HEK293 (cell line): ENCODE results near the gene PLEKHF1.
A peak's percentile ranks its signal among the peaks of the same experiment; 100 is the strongest.

Experiments
- BCL11B ChIP-seq: fragments of 450-650 bp; formaldehyde crosslinking; IDR thresholded peaks from 2 replicates; pipeline ENCODE4 v1.5.1; 2016; ENCODE audit warnings: low read depth, missing biosample characterization, missing genetic modification characterization
- GFI1B ChIP-seq: fragments of 450-650 bp; formaldehyde crosslinking; IDR thresholded peaks from 2 replicates; pipeline ENCODE4 v1.5.1; 2016; ENCODE audit warnings: missing biosample characterization, missing genetic modification characterization
- GLIS2 ChIP-seq: fragments of 450-650 bp; formaldehyde crosslinking; IDR thresholded peaks from 2 replicates; pipeline ENCODE4 v1.5.1; 2016; ENCODE audit warnings: missing biosample characterization, missing genetic modification characterization
- REPIN1 ChIP-seq: fragments of 450-650 bp; formaldehyde crosslinking; IDR thresholded peaks from 2 replicates; pipeline ENCODE4 v1.5.1; 2017; ENCODE audit warnings: missing biosample characterization, missing genetic modification characterization, low read depth
- SP2 ChIP-seq: fragments of 450-650 bp; formaldehyde crosslinking; IDR thresholded peaks from 2 replicates; pipeline ENCODE4 v1.5.1; 2016; ENCODE audit warnings: missing biosample characterization, missing genetic modification characterization
- YY2 ChIP-seq: fragments of 450-650 bp; formaldehyde crosslinking; IDR thresholded peaks from 2 replicates; pipeline ENCODE4 v1.5.1; 2016; ENCODE audit warnings: missing biosample characterization, missing genetic modification characterization
- ZBTB20 ChIP-seq: fragments of 450-650 bp; formaldehyde crosslinking; IDR thresholded peaks from 2 replicates; pipeline ENCODE4 v1.5.1; 2016; ENCODE audit warnings: missing biosample characterization, missing genetic modification characterization
- ZFHX2 ChIP-seq: fragments of 450-650 bp; formaldehyde crosslinking; conservative IDR thresholded peaks from 2 replicates; pipeline ENCODE4 v1.5.1; 2016; ENCODE audit warnings: missing biosample characterization, missing genetic modification characterization
- ZNF132 ChIP-seq: fragments of 450-650 bp; formaldehyde crosslinking; IDR thresholded peaks from 2 replicates; pipeline ENCODE4 v1.5.1; 2017; ENCODE audit warnings: missing biosample characterization, missing genetic modification characterization, borderline replicate concordance
- ZNF221 ChIP-seq: fragments of 450-650 bp; formaldehyde crosslinking; IDR thresholded peaks from 2 replicates; pipeline ENCODE4 v1.5.1; 2017; ENCODE audit warnings: missing biosample characterization, missing genetic modification characterization, borderline replicate concordance
- ZNF223 ChIP-seq: fragments of 450-650 bp; formaldehyde crosslinking; IDR thresholded peaks from 2 replicates; pipeline ENCODE4 v1.5.1; 2016; ENCODE audit warnings: missing biosample characterization, missing genetic modification characterization
- ZNF248 ChIP-seq: fragments of 450-650 bp; formaldehyde crosslinking; IDR thresholded peaks from 2 replicates; pipeline ENCODE4 v1.5.1; 2017; ENCODE audit warnings: missing biosample characterization, missing genetic modification characterization
- ZNF335 ChIP-seq: fragments of 450-650 bp; formaldehyde crosslinking; conservative IDR thresholded peaks from 2 replicates; pipeline ENCODE4 v1.5.1; 2016; ENCODE audit warnings: missing biosample characterization, missing genetic modification characterization
- ZNF433 ChIP-seq: fragments of 450-650 bp; formaldehyde crosslinking; IDR thresholded peaks from 2 replicates; pipeline ENCODE4 v1.5.1; 2016; ENCODE audit warnings: missing biosample characterization, missing genetic modification characterization, low read depth
- ZNF529 ChIP-seq: fragments of 450-650 bp; formaldehyde crosslinking; IDR thresholded peaks from 2 replicates; pipeline ENCODE4 v1.5.1; 2017; ENCODE audit warnings: missing genetic modification characterization, missing biosample characterization; ENCODE audit not compliant: insufficient replicate concordance
- ZNF530 ChIP-seq: fragments of 450-650 bp; formaldehyde crosslinking; IDR thresholded peaks from 2 replicates; pipeline ENCODE4 v1.5.1; 2016; ENCODE audit warnings: low read depth, missing biosample characterization, missing genetic modification characterization
- ZNF558 ChIP-seq: fragments of 450-650 bp; formaldehyde crosslinking; IDR thresholded peaks from 2 replicates; pipeline ENCODE4 v1.5.1; 2016; ENCODE audit warnings: missing biosample characterization, missing genetic modification characterization
- ZNF560 ChIP-seq: fragments of 450-650 bp; formaldehyde crosslinking; IDR thresholded peaks from 2 replicates; pipeline ENCODE4 v1.5.1; 2017; ENCODE audit warnings: missing biosample characterization, missing genetic modification characterization, borderline replicate concordance
- ZNF571 ChIP-seq: fragments of 450-650 bp; formaldehyde crosslinking; IDR thresholded peaks from 2 replicates; pipeline ENCODE4 v1.5.0; 2017; ENCODE audit warnings: missing biosample characterization, missing genetic modification characterization
- ZNF830 ChIP-seq: fragments of 450-650 bp; IDR thresholded peaks from 2 replicates; pipeline ENCODE4 v1.5.0; 2018; ENCODE audit warnings: missing biosample characterization, missing genetic modification characterization, low read depth, mild to moderate bottlenecking, moderate library complexity
- TF ChIP-seq, protein P1 (sequence below): fragments of 450-650 bp; formaldehyde crosslinking; IDR thresholded peaks from 2 replicates; pipeline ENCODE4 v1.5.1; 2016; ENCODE audit warnings: missing biosample characterization, missing genetic modification characterization
- TF ChIP-seq, protein P2 (sequence below): fragments of 450-650 bp; IDR thresholded peaks from 2 replicates; pipeline ENCODE4 v1.5.1; 2018; ENCODE audit warnings: missing biosample characterization, mild to moderate bottlenecking, missing genetic modification characterization
- TF ChIP-seq, protein P3 (sequence below): IDR thresholded peaks from 2 replicates; pipeline ENCODE4 v1.6.1; 2011; ENCODE audit warnings: mild to moderate bottlenecking, low read depth, low read length, borderline replicate concordance
- TF ChIP-seq, protein P4 (sequence below): fragments of 450-650 bp; formaldehyde crosslinking; IDR thresholded peaks from 2 replicates; pipeline ENCODE4 v1.5.1; 2016; ENCODE audit warnings: missing biosample characterization, missing genetic modification characterization
- TF ChIP-seq, protein P5 (sequence below): fragments of 450-650 bp; formaldehyde crosslinking; IDR thresholded peaks from 2 replicates; pipeline ENCODE4 v1.5.1; 2017; ENCODE audit warnings: missing biosample characterization, missing genetic modification characterization
- TF ChIP-seq, protein P6 (sequence below): fragments of 450-650 bp; formaldehyde crosslinking; IDR thresholded peaks from 2 replicates; pipeline ENCODE4 v1.5.1; 2016; ENCODE audit warnings: missing biosample characterization, missing genetic modification characterization
- TF ChIP-seq, protein P7 (sequence below): fragments of 450-650 bp; formaldehyde crosslinking; conservative IDR thresholded peaks from 2 replicates; pipeline ENCODE4 v1.5.1; 2016; ENCODE audit warnings: low read depth, missing biosample characterization, missing genetic modification characterization

PLEKHF1 gene

DNA sequence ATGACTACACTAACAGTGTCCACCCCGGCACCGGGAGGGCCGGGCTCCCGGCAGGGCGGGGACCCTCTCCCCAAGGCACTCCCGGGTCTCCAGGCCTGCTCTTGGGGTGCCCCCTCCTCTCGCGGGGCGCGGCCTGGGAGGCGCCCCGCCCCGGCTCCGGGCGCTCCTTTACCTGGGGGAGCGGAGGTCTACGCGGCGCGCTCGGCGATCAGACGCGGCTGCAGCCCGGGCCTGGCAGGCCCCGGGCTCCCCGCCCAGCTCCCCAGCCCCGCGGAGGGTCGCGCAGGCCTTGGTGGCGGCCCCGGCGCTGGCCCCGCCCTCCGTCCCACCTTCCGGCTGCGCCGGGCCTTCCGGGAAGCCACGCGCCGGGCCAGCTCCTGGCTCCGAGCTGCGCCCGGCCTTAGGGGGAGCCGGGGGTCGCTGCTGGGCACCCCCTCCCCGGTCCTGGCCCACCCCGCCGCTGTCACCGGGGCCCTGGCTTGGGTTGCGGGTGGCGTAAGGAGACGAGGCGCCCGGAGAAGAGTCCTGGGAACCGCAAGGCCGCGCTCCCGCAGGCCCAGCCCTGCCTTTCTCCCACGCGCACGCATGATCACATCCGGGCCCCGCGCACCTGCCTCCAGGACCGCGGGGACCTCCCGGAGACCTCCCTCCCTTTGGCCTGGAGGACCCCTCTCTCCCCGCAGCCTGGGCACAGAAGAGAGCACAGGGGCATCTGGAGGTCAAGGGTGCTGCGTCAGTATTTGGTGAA lies 49.9 kb downstream of the PLEKHF1 start, which contains the start of gene C19orf12 (continued):
- TF ChIP-seq ZNF571 (tag by site-specific recombination) (no peak), ZFHX2 (tag by site-specific recombination) (peak; percentile 93), ZNF558 (no peak), SP2 (tag by site-specific recombination) (peak; percentile 60), GLIS2 (peak; percentile 83), ZNF529 (tag by site-specific recombination) (no peak), ZNF221 (tag by site-specific recombination) (no peak), ZNF530 (no peak), ZNF248 (no peak), ZNF433 (no peak), ZNF560 (tag by site-specific recombination) (no peak), ZNF132 (no peak), REPIN1 (tag by site-specific recombination) (0 out of 2 replicates have a peak, but pooled peaks have one; percentile 51), ZNF830 (tag by site-specific recombination) (no peak), ZBTB20 (tag by site-specific recombination) (peak; percentile 85), YY2 (no peak), BCL11B (no peak), ZNF335 (tag by site-specific recombination) (peak; percentile 96), GFI1B (tag by site-specific recombination) (peak; percentile 6; the same call in 1 of the 2 replicates), ZNF223 (tag by site-specific recombination) (no peak)
- TF ChIP-seq, protein P1, sequence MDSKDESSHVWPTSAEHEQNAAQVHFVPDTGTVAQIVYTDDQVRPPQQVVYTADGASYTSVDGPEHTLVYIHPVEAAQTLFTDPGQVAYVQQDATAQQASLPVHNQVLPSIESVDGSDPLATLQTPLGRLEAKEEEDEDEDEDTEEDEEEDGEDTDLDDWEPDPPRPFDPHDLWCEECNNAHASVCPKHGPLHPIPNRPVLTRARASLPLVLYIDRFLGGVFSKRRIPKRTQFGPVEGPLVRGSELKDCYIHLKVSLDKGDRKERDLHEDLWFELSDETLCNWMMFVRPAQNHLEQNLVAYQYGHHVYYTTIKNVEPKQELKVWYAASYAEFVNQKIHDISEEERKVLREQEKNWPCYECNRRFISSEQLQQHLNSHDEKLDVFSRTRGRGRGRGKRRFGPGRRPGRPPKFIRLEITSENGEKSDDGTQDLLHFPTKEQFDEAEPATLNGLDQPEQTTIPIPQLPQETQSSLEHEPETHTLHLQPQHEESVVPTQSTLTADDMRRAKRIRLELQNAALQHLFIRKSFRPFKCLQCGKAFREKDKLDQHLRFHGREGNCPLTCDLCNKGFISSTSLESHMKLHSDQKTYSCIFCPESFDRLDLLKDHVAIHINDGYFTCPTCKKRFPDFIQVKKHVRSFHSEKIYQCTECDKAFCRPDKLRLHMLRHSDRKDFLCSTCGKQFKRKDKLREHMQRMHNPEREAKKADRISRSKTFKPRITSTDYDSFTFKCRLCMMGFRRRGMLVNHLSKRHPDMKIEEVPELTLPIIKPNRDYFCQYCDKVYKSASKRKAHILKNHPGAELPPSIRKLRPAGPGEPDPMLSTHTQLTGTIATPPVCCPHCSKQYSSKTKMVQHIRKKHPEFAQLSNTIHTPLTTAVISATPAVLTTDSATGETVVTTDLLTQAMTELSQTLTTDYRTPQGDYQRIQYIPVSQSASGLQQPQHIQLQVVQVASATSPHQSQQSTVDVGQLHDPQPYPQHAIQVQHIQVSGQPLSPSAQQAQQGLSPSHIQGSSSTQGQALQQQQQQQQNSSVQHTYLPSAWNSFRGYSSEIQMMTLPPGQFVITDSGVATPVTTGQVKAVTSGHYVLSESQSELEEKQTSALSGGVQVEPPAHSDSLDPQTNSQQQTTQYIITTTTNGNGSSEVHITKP (tag by site-specific recombination) = no peak
- TF ChIP-seq, protein P2, sequence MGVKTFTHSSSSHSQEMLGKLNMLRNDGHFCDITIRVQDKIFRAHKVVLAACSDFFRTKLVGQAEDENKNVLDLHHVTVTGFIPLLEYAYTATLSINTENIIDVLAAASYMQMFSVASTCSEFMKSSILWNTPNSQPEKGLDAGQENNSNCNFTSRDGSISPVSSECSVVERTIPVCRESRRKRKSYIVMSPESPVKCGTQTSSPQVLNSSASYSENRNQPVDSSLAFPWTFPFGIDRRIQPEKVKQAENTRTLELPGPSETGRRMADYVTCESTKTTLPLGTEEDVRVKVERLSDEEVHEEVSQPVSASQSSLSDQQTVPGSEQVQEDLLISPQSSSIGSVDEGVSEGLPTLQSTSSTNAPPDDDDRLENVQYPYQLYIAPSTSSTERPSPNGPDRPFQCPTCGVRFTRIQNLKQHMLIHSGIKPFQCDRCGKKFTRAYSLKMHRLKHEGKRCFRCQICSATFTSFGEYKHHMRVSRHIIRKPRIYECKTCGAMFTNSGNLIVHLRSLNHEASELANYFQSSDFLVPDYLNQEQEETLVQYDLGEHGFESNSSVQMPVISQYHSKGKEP (tag by site-specific recombination) = 0 out of 2 replicates have a peak, but pooled peaks have one; percentile 44
- TF ChIP-seq, protein P3, sequence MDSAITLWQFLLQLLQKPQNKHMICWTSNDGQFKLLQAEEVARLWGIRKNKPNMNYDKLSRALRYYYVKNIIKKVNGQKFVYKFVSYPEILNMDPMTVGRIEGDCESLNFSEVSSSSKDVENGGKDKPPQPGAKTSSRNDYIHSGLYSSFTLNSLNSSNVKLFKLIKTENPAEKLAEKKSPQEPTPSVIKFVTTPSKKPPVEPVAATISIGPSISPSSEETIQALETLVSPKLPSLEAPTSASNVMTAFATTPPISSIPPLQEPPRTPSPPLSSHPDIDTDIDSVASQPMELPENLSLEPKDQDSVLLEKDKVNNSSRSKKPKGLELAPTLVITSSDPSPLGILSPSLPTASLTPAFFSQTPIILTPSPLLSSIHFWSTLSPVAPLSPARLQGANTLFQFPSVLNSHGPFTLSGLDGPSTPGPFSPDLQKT = peak; percentile 25; the same call in 1 of the 2 replicates
- TF ChIP-seq, protein P4, sequence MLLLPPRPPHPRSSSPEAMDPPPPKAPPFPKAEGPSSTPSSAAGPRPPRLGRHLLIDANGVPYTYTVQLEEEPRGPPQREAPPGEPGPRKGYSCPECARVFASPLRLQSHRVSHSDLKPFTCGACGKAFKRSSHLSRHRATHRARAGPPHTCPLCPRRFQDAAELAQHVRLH (tag by site-specific recombination) = peak; percentile 55; the same call in 1 of the 2 replicates
- TF ChIP-seq, protein P5, sequence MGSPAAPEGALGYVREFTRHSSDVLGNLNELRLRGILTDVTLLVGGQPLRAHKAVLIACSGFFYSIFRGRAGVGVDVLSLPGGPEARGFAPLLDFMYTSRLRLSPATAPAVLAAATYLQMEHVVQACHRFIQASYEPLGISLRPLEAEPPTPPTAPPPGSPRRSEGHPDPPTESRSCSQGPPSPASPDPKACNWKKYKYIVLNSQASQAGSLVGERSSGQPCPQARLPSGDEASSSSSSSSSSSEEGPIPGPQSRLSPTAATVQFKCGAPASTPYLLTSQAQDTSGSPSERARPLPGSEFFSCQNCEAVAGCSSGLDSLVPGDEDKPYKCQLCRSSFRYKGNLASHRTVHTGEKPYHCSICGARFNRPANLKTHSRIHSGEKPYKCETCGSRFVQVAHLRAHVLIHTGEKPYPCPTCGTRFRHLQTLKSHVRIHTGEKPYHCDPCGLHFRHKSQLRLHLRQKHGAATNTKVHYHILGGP (tag by site-specific recombination) = no peak
- TF ChIP-seq, protein P6, sequence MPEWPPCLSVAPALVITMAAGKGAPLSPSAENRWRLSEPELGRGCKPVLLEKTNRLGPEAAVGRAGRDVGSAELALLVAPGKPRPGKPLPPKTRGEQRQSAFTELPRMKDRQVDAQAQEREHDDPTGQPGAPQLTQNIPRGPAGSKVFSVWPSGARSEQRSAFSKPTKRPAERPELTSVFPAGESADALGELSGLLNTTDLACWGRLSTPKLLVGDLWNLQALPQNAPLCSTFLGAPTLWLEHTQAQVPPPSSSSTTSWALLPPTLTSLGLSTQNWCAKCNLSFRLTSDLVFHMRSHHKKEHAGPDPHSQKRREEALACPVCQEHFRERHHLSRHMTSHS = no peak
- TF ChIP-seq, protein P7, sequence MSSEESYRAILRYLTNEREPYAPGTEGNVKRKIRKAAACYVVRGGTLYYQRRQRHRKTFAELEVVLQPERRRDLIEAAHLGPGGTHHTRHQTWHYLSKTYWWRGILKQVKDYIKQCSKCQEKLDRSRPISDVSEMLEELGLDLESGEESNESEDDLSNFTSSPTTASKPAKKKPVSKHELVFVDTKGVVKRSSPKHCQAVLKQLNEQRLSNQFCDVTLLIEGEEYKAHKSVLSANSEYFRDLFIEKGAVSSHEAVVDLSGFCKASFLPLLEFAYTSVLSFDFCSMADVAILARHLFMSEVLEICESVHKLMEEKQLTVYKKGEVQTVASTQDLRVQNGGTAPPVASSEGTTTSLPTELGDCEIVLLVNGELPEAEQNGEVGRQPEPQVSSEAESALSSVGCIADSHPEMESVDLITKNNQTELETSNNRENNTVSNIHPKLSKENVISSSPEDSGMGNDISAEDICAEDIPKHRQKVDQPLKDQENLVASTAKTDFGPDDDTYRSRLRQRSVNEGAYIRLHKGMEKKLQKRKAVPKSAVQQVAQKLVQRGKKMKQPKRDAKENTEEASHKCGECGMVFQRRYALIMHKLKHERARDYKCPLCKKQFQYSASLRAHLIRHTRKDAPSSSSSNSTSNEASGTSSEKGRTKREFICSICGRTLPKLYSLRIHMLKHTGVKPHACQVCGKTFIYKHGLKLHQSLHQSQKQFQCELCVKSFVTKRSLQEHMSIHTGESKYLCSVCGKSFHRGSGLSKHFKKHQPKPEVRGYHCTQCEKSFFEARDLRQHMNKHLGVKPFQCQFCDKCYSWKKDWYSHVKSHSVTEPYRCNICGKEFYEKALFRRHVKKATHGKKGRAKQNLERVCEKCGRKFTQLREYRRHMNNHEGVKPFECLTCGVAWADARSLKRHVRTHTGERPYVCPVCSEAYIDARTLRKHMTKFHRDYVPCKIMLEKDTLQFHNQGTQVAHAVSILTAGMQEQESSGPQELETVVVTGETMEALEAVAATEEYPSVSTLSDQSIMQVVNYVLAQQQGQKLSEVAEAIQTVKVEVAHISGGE (tag by site-specific recombination) = peak; percentile 94
